ENCODE results near the gene FUT8.

FUT8 gene
- 5.6 to 24.5 (median 18.9) reads per million in 17 experiments for total RNA-seq

DNA sequence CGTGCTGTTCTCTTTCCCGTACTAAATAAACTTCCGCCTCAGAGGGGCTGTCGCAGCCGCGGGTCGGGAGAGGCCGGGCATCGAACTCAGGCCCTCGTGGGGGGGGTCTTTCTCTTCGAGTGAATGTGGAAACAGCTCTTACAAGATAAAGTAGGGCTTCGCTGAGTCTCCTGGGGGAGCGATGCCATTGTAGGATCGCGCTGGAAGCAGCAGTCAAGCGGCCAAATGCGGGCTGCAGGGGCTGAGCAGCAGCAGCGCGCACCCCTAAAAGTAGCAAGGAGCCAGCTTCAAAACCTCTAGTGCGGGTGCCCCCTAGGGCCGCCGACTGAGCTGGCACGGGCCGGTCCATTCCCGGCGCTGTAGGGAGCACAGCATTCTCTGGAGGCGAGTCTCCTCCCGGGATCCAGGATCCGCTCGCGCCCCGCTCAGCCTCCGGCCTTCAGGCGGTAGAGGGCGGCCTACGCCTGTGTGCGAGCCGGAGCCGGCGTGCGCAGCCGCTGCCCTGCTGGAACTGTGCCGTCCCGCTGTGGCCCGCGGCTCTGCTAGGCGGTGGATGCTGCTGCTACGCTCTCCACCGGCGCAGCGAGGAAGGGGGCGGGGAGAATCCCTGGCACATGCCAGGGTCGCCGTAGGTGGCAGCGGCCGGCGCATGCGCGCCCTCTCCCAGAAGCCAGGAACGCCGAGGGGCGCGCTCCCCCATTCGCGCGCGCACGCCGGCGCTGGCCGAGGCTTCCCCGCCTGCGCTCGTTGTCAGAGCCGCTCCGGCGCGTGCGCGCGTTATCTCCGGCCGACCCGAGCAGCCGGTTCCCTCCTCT lies at the start of gene FUT8:
Gene FUT8, plus strand, starts transcription at position 699 of the 815 bp plus-strand sequence. CDS start 148,834 bp downstream, outside the sequence.
- peak; percentile 92 to 97 (median 96) for DNase-seq

DNA sequence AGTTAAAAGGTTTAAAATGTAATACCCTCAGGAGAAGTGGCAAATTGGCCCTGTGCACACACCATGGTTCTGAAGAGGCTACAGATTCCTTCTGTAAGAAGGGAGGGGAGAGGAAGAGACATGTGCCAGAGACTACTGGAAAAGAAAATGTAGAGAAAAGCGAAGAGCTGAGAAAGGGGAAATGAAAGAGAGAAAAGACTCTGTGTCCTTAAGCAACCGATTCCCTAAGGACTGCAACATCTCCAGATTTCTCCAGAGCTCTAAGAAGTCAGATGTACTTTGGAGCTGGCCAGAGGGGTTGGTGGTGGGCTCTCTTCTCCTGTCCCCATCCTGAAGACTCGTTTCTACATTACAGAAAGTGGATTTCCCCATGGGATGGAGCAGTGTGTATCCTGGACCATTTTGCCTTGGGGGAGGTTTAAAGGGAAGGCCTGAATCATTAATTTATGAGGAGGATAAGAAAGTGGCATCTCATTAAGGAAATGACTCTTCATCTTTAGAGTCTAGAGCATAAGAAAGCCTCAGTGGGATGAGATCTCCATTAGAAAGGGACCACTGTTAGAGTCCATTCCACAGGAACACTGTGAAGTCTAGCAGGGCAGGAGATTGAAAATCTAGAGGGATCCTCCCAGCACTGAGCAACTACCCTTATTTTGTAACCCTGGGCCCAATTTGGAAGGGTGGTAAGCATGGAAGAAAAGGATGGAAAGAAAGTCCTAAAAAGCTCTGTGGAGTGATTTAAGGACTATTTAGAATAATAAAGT lies 45.5 kb upstream of the FUT8 start:
- DNase-seq = peak in 2 of 4 experiments; percentile 15 to 20

DNA sequence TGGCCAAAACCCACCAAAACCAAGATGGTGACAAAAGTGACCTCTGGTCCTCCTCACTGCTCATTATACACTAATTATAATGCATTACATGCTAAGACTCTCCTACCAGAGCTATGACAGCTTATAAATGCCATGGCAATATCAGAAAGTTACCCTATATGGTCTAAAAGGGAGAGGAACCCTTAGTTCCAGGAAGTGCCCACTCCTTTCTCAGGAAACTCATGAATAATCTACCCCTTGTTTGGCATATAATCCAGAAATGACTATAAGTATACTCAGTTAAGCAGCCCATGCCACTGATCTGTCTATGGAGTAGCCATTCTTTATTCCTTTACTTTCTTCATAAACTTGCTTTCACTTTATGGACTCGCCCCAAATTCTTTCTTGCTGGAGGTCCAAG lies 43.0 kb upstream of the FUT8 start:
- DNase-seq = no peak

DNA sequence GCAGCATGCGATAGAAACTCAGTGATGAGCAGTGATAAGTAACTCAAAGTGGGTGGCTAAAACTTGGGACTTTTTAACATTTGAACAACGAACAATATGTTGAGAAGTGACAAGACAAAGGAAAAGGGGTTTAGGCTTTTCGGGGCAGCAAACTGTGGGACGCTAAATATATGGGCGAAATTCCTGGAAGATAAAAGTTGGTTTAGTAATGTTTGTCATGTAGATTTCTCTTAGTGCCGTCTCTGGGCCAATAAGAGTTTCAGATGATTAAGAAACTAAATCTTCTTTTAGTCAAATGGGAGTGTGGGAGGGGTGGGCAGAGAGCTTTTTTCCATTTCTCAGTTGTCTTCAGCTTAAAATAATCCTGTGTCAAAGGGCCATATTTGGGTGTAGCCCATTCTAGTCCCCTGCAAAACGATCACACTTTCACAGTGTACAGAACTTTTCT lies 41.7 kb upstream of the FUT8 start:
- no peak for DNase-seq

DNA sequence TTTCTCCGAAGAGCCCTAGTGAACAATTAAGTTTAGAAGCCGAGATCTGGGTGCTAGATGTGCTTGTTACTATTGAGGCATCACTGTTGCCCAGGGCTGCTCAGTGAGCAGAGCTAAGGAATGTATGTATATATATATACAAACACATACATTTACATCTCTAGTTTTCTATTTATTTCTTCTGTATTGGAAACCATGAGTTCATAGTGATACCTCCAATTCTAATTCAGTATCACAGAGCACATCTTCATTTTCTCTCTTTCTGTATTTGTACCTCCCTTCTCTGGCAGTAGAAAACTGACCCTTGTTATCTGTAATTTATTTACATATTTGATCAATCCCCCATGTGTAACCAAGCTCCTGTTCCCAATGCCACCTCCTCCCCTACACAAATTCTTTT lies 40.7 kb upstream of the FUT8 start:
- DNase-seq = no peak

DNA sequence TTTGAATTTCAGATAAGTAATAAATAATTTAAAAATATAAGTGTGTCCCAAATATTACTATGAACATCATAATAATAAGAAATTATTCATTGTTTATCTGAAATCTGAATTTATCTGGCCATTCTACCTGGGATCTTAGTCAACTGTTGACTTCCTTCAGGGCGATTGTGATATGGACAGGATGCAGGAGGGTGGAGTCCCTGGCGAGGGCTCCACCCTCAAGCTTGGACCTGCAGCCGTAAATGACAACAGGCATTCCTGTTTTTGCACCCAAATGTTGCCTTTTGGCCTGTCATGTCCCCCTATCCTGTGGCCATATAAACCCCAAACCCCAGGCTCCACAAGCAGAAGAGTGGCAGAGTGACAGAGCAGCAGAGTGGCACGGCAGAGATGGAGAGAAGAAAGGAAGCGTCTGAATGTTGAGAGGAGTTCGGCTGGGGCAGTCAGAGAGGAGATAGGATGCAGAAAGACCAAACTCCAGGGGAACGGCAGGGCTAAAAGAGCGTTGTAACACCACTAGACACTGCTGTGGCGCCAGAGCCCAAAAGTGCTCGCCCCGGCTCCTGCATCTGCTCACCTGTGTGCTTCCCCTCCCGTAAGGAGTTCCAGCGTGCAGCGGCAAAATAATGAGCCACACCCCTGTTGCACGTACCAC lies 39.4 kb upstream of the FUT8 start:
- no peak for DNase-seq

DNA sequence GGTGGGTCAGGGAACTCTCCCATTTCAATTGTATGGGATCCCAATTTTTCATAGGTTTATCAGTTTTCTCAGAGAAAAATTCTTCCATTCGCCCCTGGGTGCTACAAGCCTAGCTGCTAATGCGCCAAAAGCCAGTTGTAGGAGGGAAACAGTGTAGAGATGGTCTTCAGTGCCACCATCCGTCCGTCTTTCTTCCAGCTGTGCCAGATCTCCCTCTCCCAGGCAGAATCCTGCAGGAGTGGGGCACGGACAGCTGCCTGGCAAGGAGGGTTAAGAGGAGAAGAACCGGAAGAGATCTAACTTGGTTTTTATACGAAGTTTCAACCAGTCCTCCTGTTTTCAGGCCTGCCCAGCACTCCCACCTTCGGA lies 38.9 kb upstream of the FUT8 start:
- no peak for DNase-seq

DNA sequence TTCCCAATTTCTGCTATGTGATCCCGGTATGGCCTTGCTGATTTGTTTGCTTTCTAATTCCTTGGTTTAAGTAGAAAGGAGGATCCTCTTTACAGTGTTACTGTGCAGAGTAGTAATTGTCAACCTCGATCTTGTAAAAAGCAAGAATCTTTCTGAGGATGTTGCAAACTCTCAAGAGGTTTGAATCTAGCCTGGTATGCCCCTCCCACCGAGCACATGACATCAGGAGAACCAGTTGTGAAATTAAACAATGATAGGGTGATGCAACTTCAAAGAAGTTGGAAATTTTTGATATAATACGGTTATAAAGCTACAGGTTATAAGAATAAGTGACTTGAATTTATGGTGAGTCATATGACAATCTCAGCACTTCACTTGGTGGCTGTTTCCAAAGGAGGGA lies 35.0 kb upstream of the FUT8 start:
- peak in 3 of 4 experiments; percentile 26 to 44 (median 38) for DNase-seq

DNA sequence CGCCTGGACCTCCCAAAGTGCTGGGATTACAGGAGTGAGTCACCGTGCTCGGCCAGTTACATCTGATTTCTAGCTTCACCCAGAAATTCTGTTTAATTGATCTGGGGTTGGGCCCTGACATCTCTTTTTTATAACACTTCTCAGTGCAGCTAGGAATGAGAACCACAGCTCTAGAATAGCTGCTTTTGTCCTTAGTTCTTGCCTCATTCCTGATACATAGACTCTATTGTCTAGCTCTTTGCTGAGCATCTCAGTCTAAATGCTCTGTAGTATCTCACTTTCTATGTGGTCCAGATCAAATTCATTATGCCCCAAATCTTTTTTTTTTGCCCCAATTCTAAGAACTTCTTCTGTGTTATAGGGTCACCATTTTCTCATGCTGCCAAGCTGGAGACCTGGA lies 29.9 kb upstream of the FUT8 start:
- DNase-seq = no peak

DNA sequence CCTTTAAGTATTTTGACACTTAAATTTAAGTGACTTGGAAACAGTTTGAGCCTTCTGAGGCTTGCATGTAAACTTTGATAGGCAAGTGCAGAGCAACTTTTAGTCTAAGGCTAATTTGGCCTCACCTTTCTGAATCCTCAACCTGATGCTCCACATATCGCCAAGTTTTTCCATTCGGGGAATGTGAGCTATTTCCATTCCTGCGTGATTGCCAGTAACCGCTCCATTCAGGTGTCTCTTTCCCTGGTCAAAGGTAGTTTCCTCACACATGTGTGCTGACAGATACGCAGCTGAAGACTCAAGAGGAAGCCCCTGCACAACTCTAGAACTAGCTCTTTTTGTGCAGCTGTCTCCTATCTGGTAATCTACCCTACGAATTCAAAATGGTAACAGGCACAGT lies 25.4 kb upstream of the FUT8 start:
- no peak for DNase-seq

DNA sequence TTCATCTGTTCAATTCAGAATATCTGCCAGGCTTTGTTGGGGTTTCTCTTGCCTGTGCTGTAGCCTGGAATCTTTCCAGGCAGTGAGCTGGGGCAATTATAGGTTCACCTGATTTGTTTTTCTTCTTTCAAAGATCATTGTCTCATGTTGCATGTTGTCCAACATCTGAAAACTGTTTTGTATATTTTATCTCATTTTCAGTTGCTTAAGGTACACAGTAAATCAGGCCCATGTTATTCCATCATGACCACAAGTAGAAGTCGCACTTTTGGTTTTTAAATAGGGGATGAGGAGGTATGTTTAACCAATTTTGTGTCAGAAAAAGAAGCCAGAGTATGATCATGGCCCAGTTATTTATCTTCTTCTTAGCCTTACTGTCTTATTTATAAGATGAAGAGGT lies 24.9 kb upstream of the FUT8 start:
- DNase-seq = no peak

DNA sequence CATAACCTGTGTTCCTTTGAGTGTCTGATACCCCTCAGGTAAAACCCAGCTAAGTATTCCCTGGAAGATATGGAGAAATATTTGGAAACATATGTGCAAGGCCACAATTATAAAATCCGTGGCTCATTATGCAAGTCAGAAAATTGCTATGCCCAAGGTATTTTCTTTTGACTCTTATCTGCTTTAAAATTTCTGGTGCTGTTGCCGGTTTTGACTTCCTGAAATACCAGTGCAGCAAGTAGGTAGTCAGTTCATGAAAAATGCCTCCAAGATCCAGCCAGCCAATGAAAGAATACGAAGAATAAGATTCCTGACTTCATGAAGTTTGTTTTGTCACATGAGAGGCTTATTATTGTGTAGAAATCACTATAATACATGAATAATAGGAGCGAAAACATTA lies 20.2 kb upstream of the FUT8 start:
- DNase-seq = no peak

DNA sequence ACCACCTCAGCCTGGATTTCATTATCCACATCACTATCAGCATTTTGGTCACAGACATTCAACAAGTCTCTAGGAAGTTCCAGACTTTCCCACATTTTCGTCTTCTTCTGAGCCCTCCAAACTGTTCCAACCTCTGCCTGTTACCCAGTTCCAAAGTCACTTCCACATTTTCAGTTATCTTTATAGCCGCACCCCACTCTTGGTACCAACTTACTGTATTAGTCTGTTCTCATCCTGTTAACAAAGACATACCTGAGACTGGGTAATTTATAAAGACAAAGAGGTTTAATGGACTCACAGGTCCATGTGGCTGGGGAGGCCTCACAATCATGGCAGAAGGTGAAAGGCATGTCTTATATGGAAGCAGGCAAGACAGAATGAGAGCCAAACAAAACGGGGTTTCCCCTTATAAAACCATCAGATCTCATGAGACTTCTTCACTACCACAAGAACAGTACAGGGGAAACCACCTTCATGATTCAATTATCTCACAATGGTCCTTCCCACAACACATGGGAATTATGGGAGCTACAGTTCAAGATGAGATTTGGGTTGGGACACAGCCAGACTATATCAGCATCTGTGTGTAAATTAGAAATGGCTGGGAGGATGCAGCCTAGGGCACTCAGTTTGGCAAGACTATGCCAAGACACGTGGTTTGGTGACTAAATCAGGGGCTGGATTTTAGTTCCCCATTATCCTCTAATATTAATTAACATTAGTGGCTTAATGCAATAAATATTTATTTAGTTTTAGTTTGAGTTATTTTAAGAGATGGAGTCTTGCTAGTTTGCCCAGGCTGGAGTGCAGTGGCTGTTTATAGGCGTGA lies 16.2 kb upstream of the FUT8 start:
- DNase-seq = no peak

DNA sequence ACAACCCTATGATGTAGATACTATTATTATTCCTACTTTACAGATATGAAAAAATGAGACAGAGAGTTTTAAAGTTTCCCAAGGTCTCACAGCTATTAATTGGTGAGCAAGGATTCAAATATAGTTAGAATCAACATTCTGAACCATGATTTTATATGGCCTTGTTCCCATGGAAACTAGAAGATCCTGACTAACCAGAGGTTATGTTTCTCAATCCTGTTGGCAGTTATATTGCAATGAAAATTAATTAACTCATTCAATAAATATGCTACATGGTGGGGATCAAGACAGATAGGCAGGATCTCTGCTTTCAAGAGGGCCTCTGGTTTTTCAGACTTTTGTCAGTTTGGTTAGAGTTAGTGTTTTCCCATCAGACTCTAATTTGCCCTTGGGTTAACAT lies 9.3 kb upstream of the FUT8 start:
- no peak for DNase-seq

DNA sequence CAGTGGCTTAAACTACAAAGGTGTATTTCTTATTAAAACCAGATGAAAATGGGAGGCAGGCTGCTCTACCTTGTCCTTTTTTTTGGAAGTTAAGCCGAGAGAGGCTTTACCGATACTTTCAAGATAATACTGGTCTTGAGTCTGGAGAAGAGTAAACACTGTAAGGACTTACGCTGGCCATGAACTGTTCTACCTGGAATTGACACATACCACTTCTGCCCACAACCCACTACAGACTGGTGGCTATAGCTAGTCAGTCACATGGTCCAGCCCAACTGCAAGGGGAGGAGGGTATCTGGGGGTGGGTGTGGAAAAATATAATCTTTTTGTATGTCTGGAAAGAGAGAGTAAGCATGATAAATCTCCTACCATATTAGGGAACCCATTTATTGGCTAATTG lies 4.4 kb upstream of the FUT8 start:
- DNase-seq = no peak

DNA sequence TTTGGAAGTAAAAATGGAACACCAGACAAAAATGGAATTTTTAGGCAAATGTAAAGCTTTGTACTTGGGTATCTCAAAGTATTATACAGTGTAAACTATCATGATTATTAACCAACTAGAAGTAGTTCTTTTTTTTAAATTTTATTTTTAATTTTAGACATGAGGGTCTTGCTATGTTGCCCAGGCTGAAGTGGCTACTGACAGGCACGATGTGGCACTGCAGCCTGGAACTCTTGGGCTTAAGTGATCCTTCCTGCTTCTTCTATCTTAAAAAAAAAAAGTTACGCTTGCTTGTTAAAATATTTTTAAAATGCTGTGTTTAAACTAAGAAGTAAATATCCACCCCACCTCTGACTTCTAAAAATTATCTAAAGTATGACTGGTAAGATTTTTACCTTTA lies 1.9 kb upstream of the FUT8 start:
- no peak for DNase-seq

DNA sequence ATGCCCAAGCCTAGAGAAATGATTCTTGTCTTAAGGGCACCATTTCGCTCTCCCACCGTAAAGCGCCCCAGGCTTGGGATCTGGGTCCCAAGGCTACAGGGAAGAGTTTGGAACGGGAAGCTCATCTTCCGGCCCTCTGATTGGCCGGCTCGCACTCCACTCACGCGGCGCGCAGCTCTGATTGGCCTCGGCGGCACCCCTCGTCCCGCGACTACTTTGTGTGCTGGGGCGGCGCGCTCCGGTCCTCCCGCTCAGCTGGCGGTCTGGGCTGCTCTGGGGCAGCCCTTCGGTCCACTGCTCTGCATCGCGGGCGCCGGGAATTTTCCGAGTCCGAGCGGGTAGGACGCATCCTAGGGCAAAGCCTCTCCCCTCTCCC lies 886 bp upstream of the FUT8 start:
- DNase-seq = peak; percentile 91 to 95 (median 94)

DNA sequence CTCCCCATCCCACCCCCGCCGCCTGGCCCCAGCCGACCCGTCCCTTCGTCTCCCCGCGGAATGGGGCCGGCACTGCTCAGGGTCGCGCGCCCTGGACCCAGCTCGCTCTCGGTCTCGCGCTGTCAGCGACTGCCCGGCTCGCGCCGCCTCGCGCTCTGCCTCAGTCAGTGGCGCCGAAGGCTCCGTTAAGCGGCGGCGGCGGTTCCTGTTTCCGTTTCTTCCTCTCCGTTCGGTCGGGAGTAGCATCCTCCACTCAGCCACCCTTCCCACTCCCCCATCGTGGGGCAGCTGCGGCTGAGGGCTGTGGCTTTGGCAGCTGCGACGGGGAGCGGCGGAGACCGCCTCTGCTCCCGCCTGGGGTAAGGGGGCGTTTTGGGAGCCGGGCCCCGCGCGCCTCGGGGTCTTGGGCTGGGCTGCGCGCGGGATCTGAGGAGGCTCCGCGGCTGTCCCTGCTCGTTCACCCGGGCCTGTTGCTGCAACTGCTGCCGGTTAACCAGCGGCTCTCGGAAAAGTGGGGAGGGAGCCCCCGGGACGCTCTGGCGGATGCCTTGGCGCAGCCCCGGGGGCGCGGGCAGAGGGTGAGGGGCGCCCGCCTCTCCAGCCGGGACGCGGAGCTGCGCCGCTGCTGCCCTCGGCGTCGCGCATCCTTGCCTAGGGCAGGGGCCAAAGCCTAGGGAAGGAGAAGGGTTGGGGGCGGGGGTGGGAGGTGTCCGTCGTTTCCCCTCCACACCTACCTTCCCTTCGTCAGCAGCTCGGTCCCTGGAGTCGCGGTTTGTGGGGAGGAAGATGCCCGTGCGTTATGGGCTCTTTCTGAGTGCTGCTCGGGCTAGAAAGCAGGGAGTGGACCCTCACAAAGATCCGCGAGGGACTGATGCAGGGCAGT lies 567 bp downstream of the FUT8 start:
- peak; percentile 77 to 90 (median 84) for DNase-seq

DNA sequence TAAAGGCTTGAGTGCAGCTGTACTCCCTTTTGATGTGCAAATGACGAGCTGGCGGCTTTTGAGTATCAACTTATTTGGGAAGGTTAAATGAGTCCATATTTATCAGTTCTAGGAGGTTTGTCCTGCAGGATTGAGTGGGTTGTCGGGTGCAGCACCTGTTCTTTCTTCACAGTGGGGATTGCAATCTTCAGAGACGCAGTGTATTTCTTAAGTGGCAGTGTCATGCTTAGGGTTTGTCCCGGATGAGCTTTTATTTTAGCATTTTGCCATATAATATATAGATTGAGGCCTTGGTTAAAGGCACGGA lies 1.2 kb downstream of the FUT8 start:
- DNase-seq = peak in 3 of 4 experiments; percentile 1 to 6 (median 2)

DNA sequence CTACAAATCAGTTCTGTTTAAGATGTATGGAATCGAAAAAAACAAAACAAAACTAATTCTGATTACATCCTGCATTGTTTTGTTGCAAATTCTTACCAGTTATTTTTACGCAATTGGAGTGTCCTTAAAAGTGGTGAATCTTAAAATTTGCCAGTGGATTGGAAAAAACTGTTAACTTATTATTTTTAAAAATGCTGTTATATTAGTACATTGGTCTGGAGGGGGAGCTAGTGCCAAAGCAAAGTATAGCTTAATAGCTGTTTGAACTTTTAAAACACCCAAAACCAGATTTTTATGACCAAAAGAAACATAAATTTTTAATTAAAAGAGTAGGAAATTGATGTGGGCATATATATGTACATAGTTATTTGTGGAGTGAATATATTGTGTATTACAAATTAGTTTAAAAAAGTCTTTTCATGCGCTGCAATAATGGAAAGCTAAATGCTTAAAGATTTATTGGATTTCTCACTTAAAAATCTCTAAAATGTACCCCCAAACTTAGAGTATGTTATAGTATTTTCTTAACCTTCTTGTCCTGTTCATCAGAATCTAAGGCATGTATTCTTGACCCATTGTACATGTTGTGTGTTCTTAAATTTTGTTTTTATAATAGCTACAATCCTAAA lies 2.5 kb downstream of the FUT8 start:
- peak; percentile 24 to 58 (median 36) for DNase-seq

DNA sequence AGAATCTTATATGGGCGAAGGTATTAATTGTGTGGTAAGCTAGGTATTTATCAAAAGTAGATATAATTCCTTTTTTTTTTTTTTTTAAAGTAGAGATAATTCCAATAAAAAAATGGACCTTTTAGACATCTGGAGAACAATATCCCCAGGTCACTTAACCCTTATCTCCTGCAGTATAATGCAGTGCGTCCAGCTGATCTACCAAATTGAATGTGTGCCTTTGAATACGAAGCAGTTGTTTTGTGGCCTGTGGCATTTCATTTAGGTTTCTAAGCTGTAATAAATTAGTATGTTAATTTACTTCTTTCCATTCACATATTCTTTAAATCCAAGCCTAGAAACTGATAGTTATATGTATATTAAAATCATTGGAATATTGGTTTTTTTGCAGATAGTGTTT lies 3.1 kb downstream of the FUT8 start:
- no peak for DNase-seq
